HL-60/S4 treated with retinoic acid at 250 ng/mL for 4 days and 3 days (cell line): ENCODE measurements around the gene OR1K1.
"Not testable (repeated sequence)": the region's sequence is repeated elsewhere in the genome, so short reads cannot be mapped to it uniquely, and the experiment has no call there.

Source experiments
- in situ Hi-C: fragments of 300-500 bp; cut with MboI; formaldehyde crosslinking; loops from 2 replicates; pipeline ENCODE4 v1.7.0; 2022; ENCODE audit warnings: low sequenced_read_pairs

Gene OR1K1

GRCh38 chr9:122810306-122810946, 10.5 kb downstream of the OR1K1 start:
- in situ Hi-C loops, result loop anchor here (10.0 to 25.0 kb wide), 2 partner anchors 346 to 698 kb away; no protein-coding TSS in a partner anchor

GRCh38 chr9:122812736-122813135, 12.8 kb downstream of the OR1K1 start:
- in situ Hi-C loops, result loop anchor here (10.0 to 25.0 kb wide), 2 partner anchors 348 to 700 kb away; no protein-coding TSS in a partner anchor

GRCh38 chr9:122814545-122814944, 14.6 kb downstream of the OR1K1 start:
- in situ Hi-C loops, result loop anchor here (10.0 to 25.0 kb wide), 2 partner anchors 350 to 702 kb away; no protein-coding TSS in a partner anchor

- in situ Hi-C loops, result loop anchor here (10.0 to 25.0 kb wide), 2 partner anchors 351 to 703 kb away; no protein-coding TSS in a partner anchor
These were observed 15.6 kb downstream of the OR1K1 start for GRCh38 chr9:122815544-122815943.

GRCh38 chr9:122816163-122816867, 16.4 kb downstream of the OR1K1 start:
- in situ Hi-C loops, result loop anchor here (10.0 to 25.0 kb wide), 2 partner anchors 352 to 704 kb away; no protein-coding TSS in a partner anchor

- in situ Hi-C loops, result loop anchor here (10.0 to 25.0 kb wide), 2 partner anchors 355 to 707 kb away; no protein-coding TSS in a partner anchor
These were observed 19.4 kb downstream of the OR1K1 start for GRCh38 chr9:122819326-122819725.

- in situ Hi-C loops, result loop anchor here (10.0 to 25.0 kb wide), 2 partner anchors 355 to 708 kb away; no protein-coding TSS in a partner anchor
These were observed 20.0 kb downstream of the OR1K1 start for GRCh38 chr9:122819791-122820489.

- in situ Hi-C loops, result loop anchor here (25.0 kb wide), 1 partner anchor 708 kb away; no protein-coding TSS in a partner anchor
These were observed 20.5 kb downstream of the OR1K1 start for GRCh38 chr9:122820490-122820845.

GRCh38 chr9:122821278-122821943, 21.5 kb downstream of the OR1K1 start:
- in situ Hi-C loops, result loop anchor here (25.0 kb wide), 1 partner anchor 709 kb away; no protein-coding TSS in a partner anchor

GRCh38 chr9:122822056-122822455, 22.1 kb downstream of the OR1K1 start:
- in situ Hi-C loops, result loop anchor here (25.0 kb wide), 1 partner anchor 710 kb away; no protein-coding TSS in a partner anchor

GRCh38 chr9:122822938-122823337, 23.0 kb downstream of the OR1K1 start:
- in situ Hi-C loops, result loop anchor here (25.0 kb wide), 1 partner anchor 711 kb away; no protein-coding TSS in a partner anchor

GRCh38 chr9:122827761-122828093, 27.8 kb downstream of the OR1K1 start:
- in situ Hi-C loops, result no loop called here

- in situ Hi-C loops, result not testable (repeated sequence)
These were observed 29.0 kb downstream of the OR1K1 start for GRCh38 chr9:122828965-122829284.

- in situ Hi-C loops, result no loop called here
These were observed 32.3 kb downstream of the OR1K1 start for GRCh38 chr9:122832194-122832593.

GRCh38 chr9:122835313-122835731, 35.4 kb downstream of the OR1K1 start:
- in situ Hi-C loops, result no loop called here

GRCh38 chr9:122837266-122837850, 37.4 kb downstream of the OR1K1 start:
- in situ Hi-C loops, result no loop called here

- in situ Hi-C loops, result not testable (repeated sequence)
These were observed 38.5 kb downstream of the OR1K1 start for GRCh38 chr9:122838441-122838840.

GRCh38 chr9:122841501-122841900, 41.6 kb downstream of the OR1K1 start:
- in situ Hi-C loops, result no loop called here

- in situ Hi-C loops, result no loop called here
These were observed 44.2 kb downstream of the OR1K1 start for GRCh38 chr9:122844137-122844536.

- in situ Hi-C loops, result no loop called here
These were observed 45.2 kb downstream of the OR1K1 start for GRCh38 chr9:122845116-122845515.
